HepG2 (cell line): Measurements from ENCODE around the gene FANCG. TPM values are rescaled to one million over a fixed set of nuclear protein-coding genes. Genes with fewer than 3 reads are reported as not detected.

ENCODE experiments used
- ATAD3A ChIP-seq: sonication (generic); formaldehyde crosslinking; IDR thresholded peaks from 2 replicates; pipeline ENCODE4 v1.4.0; 2020; ENCODE audit warnings: missing genetic modification reagents
- CHCHD3 ChIP-seq: sonication (generic); formaldehyde crosslinking; IDR thresholded peaks from 2 replicates; pipeline ENCODE4 v1.8.0; 2022; ENCODE audit warnings: mild to moderate bottlenecking, missing genetic modification reagents, moderate library complexity
- CREM ChIP-seq, 2 experiments: sonication (generic) in 1 of 2; formaldehyde crosslinking in 1 of 2; IDR thresholded peaks; 2 replicates each; pipeline versions ENCODE4 v1.4.0 to v1.6.1; 2016 to 2020; ENCODE audit warnings: antibody characterized with exemption in 1 of 2, mild to moderate bottlenecking in 1 of 2, missing genetic modification reagents in 1 of 2
- DBP ChIP-seq: sonication (generic); formaldehyde crosslinking; IDR thresholded peaks from 2 replicates; pipeline ENCODE4 v1.4.0; 2020; ENCODE audit warnings: missing genetic modification reagents; ENCODE audit errors: not compliant biosample characterization
- DDIT3 ChIP-seq: sonication (generic); formaldehyde crosslinking; IDR thresholded peaks from 2 replicates; pipeline ENCODE4 v1.4.0; 2020; ENCODE audit warnings: mild to moderate bottlenecking, missing genetic modification reagents
- ESRRA ChIP-seq: sonication (generic); formaldehyde crosslinking; IDR thresholded peaks from 2 replicates; pipeline ENCODE4 v1.5.1; 2020; ENCODE audit warnings: mild to moderate bottlenecking, low read depth, missing genetic modification reagents
- HES4 ChIP-seq: sonication (generic); formaldehyde crosslinking; IDR thresholded peaks from 2 replicates; pipeline ENCODE4 v1.9.0; 2021; ENCODE audit warnings: mild to moderate bottlenecking, missing genetic modification reagents, borderline replicate concordance
- LCORL ChIP-seq, 2 experiments: fragments of 450-650 bp in 1 of 2; sonication (generic) in 1 of 2; formaldehyde crosslinking in 1 of 2; IDR thresholded peaks; 2 replicates each; pipeline versions ENCODE4 v1.5.0 to v1.6.1; 2017 to 2020; ENCODE audit warnings: antibody characterized with exemption in 1 of 2, missing genetic modification reagents in 1 of 2
- NCOA5 ChIP-seq: sonication (generic); formaldehyde crosslinking; IDR thresholded peaks from 2 replicates; pipeline ENCODE4 v1.4.0; 2020; ENCODE audit warnings: missing genetic modification reagents
- NFIC ChIP-seq: IDR thresholded peaks from 2 replicates; pipeline ENCODE4 v1.6.1; 2012; ENCODE audit warnings: mild to moderate bottlenecking, low read length, inconsistent platforms
- NFKB2 ChIP-seq: sonication (generic); formaldehyde crosslinking; IDR thresholded peaks from 2 replicates; pipeline ENCODE4 v1.4.0; 2020; ENCODE audit warnings: missing genetic modification reagents, borderline replicate concordance
- POLR2G ChIP-seq: fragments of 200-400 bp; formaldehyde crosslinking; IDR thresholded peaks from 2 replicates; pipeline ENCODE4 v1.6.1; 2018; ENCODE audit warnings: mild to moderate bottlenecking, low read depth, low read length, moderate library complexity
- PRPF4 ChIP-seq: fragments of 200-400 bp; formaldehyde crosslinking; IDR thresholded peaks from 2 replicates; pipeline ENCODE4 v1.6.1; 2016; ENCODE audit warnings: low read length, low read depth; ENCODE audit not compliant: poor library complexity, severe bottlenecking
- REPIN1 ChIP-seq: sonication (generic); formaldehyde crosslinking; IDR thresholded peaks from 2 replicates; pipeline ENCODE4 v1.8.0; 2022; ENCODE audit warnings: missing genetic modification reagents, low read depth, mild to moderate bottlenecking, borderline replicate concordance
- RFX3 ChIP-seq: IDR thresholded peaks from 2 replicates; pipeline ENCODE4 v1.6.1; 2016; ENCODE audit warnings: missing biosample characterization, missing genetic modification reagents
- SMAD1 ChIP-seq: sonication (generic); formaldehyde crosslinking; IDR thresholded peaks from 2 replicates; pipeline ENCODE4 v1.4.0; 2020; ENCODE audit warnings: missing genetic modification reagents, low read depth, mild to moderate bottlenecking, borderline replicate concordance
- SOX6 ChIP-seq, 2 experiments: fragments of 450-650 bp in 1 of 2; sonication (generic) in 1 of 2; formaldehyde crosslinking in 1 of 2; IDR thresholded peaks; 2 replicates each; pipeline versions ENCODE4 v1.4.0 to v1.6.1; 2017 to 2020; ENCODE audit warnings: antibody characterized with exemption in 1 of 2, mild to moderate bottlenecking in 1 of 2, missing genetic modification reagents in 1 of 2
- SRF ChIP-seq: IDR thresholded peaks from 2 replicates; pipeline ENCODE4 v1.6.1; 2011; ENCODE audit warnings: mild to moderate bottlenecking, low read depth, low read length, moderate library complexity
- STAG1 ChIP-seq: sonication (generic); formaldehyde crosslinking; IDR thresholded peaks from 2 replicates; pipeline ENCODE4 v1.4.0; 2020; ENCODE audit warnings: missing genetic modification reagents
- ZNF180 ChIP-seq: sonication (generic); formaldehyde crosslinking; IDR thresholded peaks from 2 replicates; pipeline ENCODE4 v1.4.0; 2020; ENCODE audit warnings: low read depth, missing genetic modification reagents, borderline replicate concordance
- ZNF343 ChIP-seq: sonication (generic); formaldehyde crosslinking; IDR thresholded peaks from 2 replicates; pipeline ENCODE4 v1.4.0; 2020; ENCODE audit warnings: mild to moderate bottlenecking, missing genetic modification reagents
- ZNF350 ChIP-seq: sonication (generic); formaldehyde crosslinking; IDR thresholded peaks from 2 replicates; pipeline ENCODE4 v1.4.0; 2020; ENCODE audit warnings: mild to moderate bottlenecking, low read depth, missing genetic modification reagents, borderline replicate concordance
- ZNF510 ChIP-seq: sonication (generic); formaldehyde crosslinking; IDR thresholded peaks from 2 replicates; pipeline ENCODE4 v1.4.0; 2020; ENCODE audit warnings: low read depth, mild to moderate bottlenecking, missing genetic modification reagents
- ZNF512 ChIP-seq: sonication (generic); formaldehyde crosslinking; IDR thresholded peaks from 2 replicates; pipeline ENCODE4 v1.4.0; 2020; ENCODE audit warnings: mild to moderate bottlenecking, missing genetic modification reagents
- polyA plus RNA-seq, 8 experiments: library from polyadenylated mRNA; depleted of rRNA in 3 of 8; stranded (reverse) in 7 of 8; unstranded in 1 of 8; fragments of >200 nt; fragmentation: Illumina TruSeq in 4 of 8; extraction: Trizol in 4 of 8; gene quantifications; 2 replicates each; pipeline versions ENCODE4 v1.2.1 to v1.2.3, GENCODE V29; 2011 to 2016; ENCODE audit warnings: low read depth in 4 of 8, missing spikeins in 1 of 8, mixed read lengths in 1 of 8; ENCODE audit not compliant: insufficient read depth in 1 of 8
- total RNA-seq, 5 experiments: library from RNA; depleted of rRNA; stranded (reverse); fragments of >200 nt; fragmentation: Illumina TruSeq; extraction: Trizol; gene quantifications; 2 replicates each; pipeline ENCODE4 v1.2.3, GENCODE V29; 2016; ENCODE audit warnings: low read depth in 1 of 5

FANCG gene
- total and polyA plus RNA-seq, 2 of the 13 experiments (the other 11 are each of a cell fraction or from before 2014, with no cell fraction given): 14.4 to 45.1 TPM

GRCh38 chr9:35096035-35096849 is 16.5 kb upstream of the FANCG start, which contains the start of gene PIGO (continued):
- TF ChIP-seq PRPF4 (no peak), DBP (CRISPR knock-in tag) (no peak), NCOA5 (CRISPR knock-in tag) (no peak), LCORL (IDR thresholded peaks at IDR 0.05) (no peak; the same call in 1 of the 2 replicates), LCORL (CRISPR knock-in tag; IDR thresholded peaks at IDR 0.05) (peak; percentile 81), DDIT3 (CRISPR knock-in tag) (0 out of 2 replicates have a peak, but pooled peaks have one; percentile 58), ZNF510 (no peak; the same call in 1 of the 2 replicates), POLR2G (peak; percentile 97), HES4 (CRISPR knock-in tag) (peak; percentile 59; the same call in 1 of the 2 replicates), ZNF343 (CRISPR knock-in tag) (peak; percentile 95; the same call in 1 of the 2 replicates), CHCHD3 (CRISPR knock-in tag) (peak; percentile 49), ZNF512 (CRISPR knock-in tag) (0 out of 2 replicates have a peak, but pooled peaks have one; percentile 48), REPIN1 (CRISPR knock-in tag) (peak; percentile 72), ZNF180 (CRISPR knock-in tag) (no peak), STAG1 (CRISPR knock-in tag) (peak; percentile 67), ATAD3A (no peak), ZNF350 (CRISPR knock-in tag) (peak; percentile 97; the same call in 1 of the 2 replicates), RFX3 (no peak), NFKB2 (CRISPR knock-in tag) (peak; percentile 84; the same call in 1 of the 2 replicates), ESRRA (peak; percentile 96), SOX6 (IDR thresholded peaks at IDR 0.05) (no peak), SOX6 (CRISPR knock-in tag; IDR thresholded peaks at IDR 0.05) (peak; percentile 69), CREM (IDR thresholded peaks at IDR 0.05) (peak; percentile 47; the same call in 1 of the 2 replicates), CREM (CRISPR knock-in tag; IDR thresholded peaks at IDR 0.05) (no peak), NFIC (peak; percentile 46; the same call in 1 of the 2 replicates), SMAD1 (CRISPR knock-in tag) (peak; percentile 70; the same call in 1 of the 2 replicates), SRF (no peak)
